Measurements from ENCODE around the gene TCEAL5.
"Not testable (repeated sequence)": the region's sequence is repeated elsewhere in the genome, so short reads cannot be mapped to it uniquely, and the experiment has no call there.

Gene TCEAL5, protein sequence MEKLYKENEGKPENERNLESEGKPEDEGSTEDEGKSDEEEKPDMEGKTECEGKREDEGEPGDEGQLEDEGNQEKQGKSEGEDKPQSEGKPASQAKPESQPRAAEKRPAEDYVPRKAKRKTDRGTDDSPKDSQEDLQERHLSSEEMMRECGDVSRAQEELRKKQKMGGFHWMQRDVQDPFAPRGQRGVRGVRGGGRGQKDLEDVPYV

GRCh38 chrX:103276581-103277002 lies at the start of gene TCEAL5:
Gene TCEAL5, minus strand, starts transcription at chrX:103276750. Its CDS starts 2,187 bp downstream, at chrX:103274563.
- no peak for DNase-seq

DNA sequence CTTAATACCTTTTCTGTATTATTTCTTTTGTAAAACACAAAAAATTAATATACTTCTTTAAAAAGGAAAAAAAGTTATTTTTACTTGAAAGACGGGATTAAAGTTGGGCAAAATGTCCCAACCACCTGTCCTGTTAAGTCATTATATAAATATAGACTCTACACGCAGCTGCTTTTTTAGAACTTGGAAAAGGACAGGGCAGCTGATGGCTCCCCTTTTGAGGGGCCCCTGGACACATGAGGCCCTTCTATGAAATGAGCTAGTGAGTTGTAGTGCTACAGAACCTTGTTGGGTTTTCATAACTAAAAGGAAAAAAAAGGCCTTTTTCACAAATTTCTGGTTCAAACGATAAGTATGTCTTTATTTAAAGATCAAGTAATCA lies 34.8 kb upstream of the TCEAL5 start:
- no peak for DNase-seq

DNA sequence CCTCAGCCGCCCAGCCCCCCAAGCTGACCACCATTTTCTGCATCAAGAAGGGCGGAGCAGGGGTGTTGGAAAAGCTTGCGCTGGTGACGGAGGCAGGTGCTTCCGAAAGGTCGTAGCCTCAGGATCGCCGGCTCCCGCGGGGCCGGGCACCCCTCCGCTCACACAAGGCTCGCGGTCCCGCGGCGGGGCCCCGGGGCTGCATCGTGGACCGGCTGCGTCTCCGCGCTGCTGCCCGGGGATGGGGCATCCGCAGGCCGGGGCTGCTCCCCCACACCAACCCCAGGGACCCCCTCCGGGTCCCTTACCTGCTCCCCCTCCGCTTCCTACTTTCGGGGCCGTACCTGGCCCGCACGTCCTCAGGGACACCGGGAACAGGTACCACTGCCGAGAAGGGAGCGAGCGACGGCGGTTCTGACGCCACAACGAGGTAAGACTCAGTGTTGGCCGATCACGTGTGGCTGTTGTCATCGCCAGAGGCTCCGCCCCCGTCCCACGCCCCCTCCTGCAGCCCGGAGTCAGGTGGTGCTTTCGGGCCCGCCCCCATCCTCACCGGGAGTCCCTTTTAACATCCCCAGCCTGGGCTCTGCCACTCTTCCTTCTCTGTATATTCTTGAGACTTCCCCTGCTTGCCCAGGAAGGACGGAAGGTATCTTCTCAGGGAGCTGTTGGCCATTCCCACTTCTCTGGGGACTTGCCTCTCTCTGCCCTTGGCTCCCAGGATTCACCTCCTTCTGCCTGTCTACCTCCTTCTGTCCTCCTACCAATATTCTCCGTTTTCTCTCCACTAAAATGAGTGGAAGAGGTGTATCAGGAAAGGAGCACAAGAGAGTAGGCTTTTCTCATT lies 34.2 kb upstream of the TCEAL5 start, which contains the start of gene BEX2:
Gene BEX2, minus strand, starts transcription at position 436 of the 844 bp plus-strand sequence. CDS start 1,014 bp downstream, outside the sequence.
- DNase-seq, result peak; percentile 86

- DNase-seq, result no peak
Measured at GRCh38 chrX:103309860-103310554, 33.5 kb upstream of the TCEAL5 start.

- DNase-seq, result not testable (repeated sequence)
Measured at GRCh38 chrX:103305666-103306065, 29.1 kb upstream of the TCEAL5 start.

GRCh38 chrX:103304705-103305104 lies 28.2 kb upstream of the TCEAL5 start:
- no peak for DNase-seq

DNA sequence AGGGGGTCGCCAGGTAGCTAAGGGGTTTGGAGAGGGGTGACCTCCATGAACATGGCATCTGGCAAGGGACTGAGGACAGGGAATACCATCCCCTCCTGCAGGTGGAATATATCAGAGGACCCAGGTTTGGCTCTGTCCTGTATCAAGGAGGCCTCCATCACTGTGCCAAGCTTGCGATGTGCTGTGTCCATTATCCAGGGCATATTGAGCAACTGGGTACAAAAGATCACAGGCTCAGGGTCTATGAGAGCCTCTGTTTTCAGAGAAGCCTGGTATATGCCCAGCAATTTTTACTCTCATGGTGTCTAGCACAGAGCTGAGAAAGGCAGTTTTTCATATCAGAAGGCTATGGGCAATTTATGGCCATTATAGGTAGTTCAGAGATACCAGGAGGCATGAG lies 16.6 kb upstream of the TCEAL5 start:
- DNase-seq, result no peak

GRCh38 chrX:103279624-103280023 lies 3.1 kb upstream of the TCEAL5 start:
- no peak for DNase-seq

DNA sequence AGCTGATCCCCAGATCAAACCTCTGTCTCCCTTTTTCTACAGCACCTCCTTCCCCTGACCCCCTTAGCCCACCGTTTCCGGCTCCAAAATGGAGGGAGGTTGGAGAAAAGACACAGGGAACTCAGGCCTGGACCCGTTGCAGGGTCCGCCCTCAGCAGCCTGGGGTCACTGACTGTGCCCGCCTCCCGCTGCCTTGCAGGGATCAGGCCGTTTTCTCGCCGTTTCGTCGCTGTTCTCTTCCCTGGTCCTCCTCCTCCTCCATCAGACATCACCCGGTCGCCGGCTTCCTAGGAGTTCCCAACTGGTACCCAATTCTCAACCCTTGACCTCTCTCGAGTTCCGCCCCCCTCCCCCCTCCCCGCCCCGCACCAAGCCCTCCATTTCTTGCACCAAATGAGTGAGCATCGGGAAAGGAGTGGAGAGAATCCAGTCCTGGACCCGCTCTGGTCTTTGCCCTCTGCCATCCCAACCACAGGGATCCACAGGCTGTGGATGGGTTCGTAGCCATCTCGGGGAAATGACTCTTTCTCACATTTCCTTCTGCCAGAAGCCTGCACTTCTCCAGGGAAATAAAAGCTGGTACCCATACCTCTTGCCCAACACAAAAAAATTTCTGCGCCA lies 493 bp downstream of the TCEAL5 start:
- no peak for DNase-seq

DNA sequence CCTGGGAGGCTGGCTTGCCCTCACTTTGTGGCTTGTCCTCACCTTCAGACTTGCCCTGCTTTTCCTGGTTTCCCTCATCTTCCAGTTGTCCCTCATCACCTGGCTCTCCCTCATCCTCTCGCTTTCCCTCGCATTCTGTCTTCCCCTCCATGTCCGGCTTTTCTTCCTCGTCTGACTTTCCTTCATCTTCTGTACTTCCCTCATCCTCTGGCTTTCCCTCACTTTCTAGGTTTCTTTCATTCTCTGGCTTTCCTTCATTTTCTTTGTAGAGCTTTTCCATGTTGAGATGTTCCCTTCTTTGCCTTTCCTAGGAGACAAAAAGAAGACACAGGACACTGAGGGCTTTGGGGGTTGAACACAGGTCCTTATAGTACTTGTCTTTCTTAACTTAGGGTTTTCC lies 2.3 kb downstream of the TCEAL5 start:
- no peak for DNase-seq

GRCh38 chrX:103258275-103258674 lies 18.3 kb downstream of the TCEAL5 start:
- no peak for DNase-seq

GRCh38 chrX:103256651-103257050 lies 19.9 kb downstream of the TCEAL5 start:
- no peak for DNase-seq

DNA sequence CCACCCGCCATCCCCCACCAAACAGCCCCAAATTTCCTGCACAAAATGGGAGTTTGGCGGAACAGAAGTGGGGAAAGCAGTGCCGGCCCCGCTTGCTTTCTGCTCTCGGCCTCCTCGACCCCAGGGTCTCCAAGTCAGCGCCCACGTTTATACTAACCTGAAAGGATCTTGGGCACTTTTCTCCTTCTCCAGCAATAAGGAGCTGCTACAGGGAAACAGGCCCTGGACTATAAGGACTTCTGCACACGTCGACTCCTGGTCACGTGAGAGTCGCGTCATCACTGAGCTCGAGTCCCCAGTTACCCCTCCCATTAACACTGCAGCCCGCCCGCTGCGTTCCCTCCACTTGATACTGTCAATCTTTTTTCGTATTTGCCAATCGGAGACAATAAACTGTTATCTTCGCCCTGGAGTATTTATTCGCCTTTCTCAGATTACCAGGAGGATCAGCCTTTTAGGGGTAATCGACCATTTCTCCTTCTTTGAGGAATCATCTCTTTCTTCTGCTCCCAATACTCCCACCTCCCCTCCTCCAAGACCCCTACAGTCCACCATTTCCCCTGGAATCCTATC lies 21.5 kb downstream of the TCEAL5 start, which contains the start of gene TCEAL8:
Gene TCEAL8, minus strand, starts transcription at position 235 of the 573 bp plus-strand sequence. CDS start 1,176 bp downstream, outside the sequence.
- peak; percentile 85 for DNase-seq

GRCh38 chrX:103254171-103254824 lies 22.3 kb downstream of the TCEAL5 start:
- DNase-seq, result no peak

DNA sequence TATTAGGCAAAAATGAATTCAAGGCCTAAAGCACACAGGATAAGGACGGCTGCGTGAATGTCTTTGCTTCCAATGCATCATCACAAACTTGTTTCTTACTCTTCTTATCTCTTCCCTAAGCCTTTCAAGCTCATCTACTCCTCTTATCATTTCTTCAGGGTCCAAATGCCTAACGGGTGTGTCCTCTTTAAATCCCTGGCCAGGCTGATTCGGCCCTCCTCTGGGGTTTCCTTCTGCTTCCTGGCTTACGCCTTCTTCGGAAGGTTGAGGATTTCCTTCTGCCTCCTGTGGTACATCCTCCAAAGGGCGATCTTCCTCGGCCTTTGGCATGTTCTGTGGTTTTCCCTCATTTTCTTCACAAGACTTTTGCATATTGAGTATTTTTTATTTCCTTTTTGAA lies 22.9 kb downstream of the TCEAL5 start:
- DNase-seq, result no peak

GRCh38 chrX:103250977-103251376 lies 25.6 kb downstream of the TCEAL5 start:
- no peak for DNase-seq

- no peak for DNase-seq
Measured at GRCh38 chrX:103249805-103250204, 26.7 kb downstream of the TCEAL5 start.

DNA sequence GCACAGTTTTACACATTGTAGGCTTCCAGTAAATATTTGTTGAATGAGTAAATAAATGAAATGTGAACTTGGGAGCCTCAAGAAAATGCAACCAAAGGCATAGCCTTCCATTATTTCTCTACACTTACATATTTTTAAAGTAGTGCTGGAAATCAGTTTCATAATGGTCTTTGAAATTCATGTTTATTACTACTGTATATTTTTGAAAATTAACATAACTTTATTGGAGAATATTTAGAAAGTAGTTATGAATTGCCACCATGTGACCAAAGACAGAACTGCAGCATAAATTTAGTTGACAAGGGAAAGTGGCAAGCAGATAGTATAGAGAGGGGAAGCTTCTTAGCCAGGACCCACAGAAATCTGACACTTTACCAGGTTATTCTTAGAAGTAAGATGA lies 28.0 kb downstream of the TCEAL5 start:
- peak; percentile 5 for DNase-seq

- DNase-seq, result no peak
Measured at GRCh38 chrX:103240155-103240554, 36.4 kb downstream of the TCEAL5 start.

GRCh38 chrX:103236296-103236695 lies 40.3 kb downstream of the TCEAL5 start:
- no peak for DNase-seq

- DNase-seq, result not testable (repeated sequence)
Measured at GRCh38 chrX:103235608-103236007, 40.9 kb downstream of the TCEAL5 start.

- no peak for DNase-seq
Measured at GRCh38 chrX:103234869-103235268, 41.7 kb downstream of the TCEAL5 start.

Data from NCI-H2107 (cell line).